Activated CD4-positive, alpha-beta T cell treated with anti-CD3 and anti-CD28 coated beads, Interleukin-2, amount 10 ng/mL, durations not matched to agents 7 days and 5 days (primary cell): ENCODE results near the gene BRINP3. TPM values are rescaled to one million over a fixed set of nuclear protein-coding genes. Genes with fewer than 3 reads are reported as not detected.
"Not testable (repeated sequence)": the region's sequence is repeated elsewhere in the genome, so short reads cannot be mapped to it uniquely, and the experiment has no call there.

Experiments
- CTCF ChIA-PET: fragments of 350-600 bp; sonication (Branson Sonifier 250); formaldehyde crosslinking; loops from one replicate; lab custom pipeline; 2021; ENCODE audit warnings: antibody characterized with exemption; lab: Charles Lee
- POLR2A ChIA-PET: fragments of 350-600 bp; sonication (Branson Sonifier 250); formaldehyde crosslinking; loops from one replicate; lab custom pipeline; 2021; ENCODE audit warnings: antibody characterized with exemption; lab: Charles Lee
- DNase-seq: peaks from one replicate; pipeline ENCODE4 v3.0.0-alpha.2; 2020
- H3K27ac Mint-ChIP-seq: one replicate; pipeline ENCODE4 v1.8.0; 2021; ENCODE audit warnings: mild to moderate bottlenecking, moderate library complexity, mixed read lengths
- H3K27me3 Mint-ChIP-seq: one replicate; pipeline ENCODE4 v1.8.0; 2021; ENCODE audit warnings: mixed read lengths
- H3K36me3 Mint-ChIP-seq: one replicate; pipeline ENCODE4 v1.8.0; 2021; ENCODE audit warnings: low read depth, mixed read lengths
- H3K4me1 Mint-ChIP-seq: one replicate; pipeline ENCODE4 v1.8.0; 2021; ENCODE audit warnings: mixed read lengths
- H3K4me3 Mint-ChIP-seq: one replicate; pipeline ENCODE4 v1.8.0; 2021; ENCODE audit warnings: mild to moderate bottlenecking, moderate library complexity, mixed read lengths
- H3K9me3 Mint-ChIP-seq: one replicate; pipeline ENCODE4 v1.8.0; 2021; ENCODE audit warnings: mixed read lengths
- total RNA-seq, 2 experiments: library from RNA; stranded (reverse); gene quantifications; one replicate each; pipeline ENCODE4 v1.2.3, GENCODE V29; 2021

The BRINP3 gene
- total RNA-seq, result not detected

DNA sequence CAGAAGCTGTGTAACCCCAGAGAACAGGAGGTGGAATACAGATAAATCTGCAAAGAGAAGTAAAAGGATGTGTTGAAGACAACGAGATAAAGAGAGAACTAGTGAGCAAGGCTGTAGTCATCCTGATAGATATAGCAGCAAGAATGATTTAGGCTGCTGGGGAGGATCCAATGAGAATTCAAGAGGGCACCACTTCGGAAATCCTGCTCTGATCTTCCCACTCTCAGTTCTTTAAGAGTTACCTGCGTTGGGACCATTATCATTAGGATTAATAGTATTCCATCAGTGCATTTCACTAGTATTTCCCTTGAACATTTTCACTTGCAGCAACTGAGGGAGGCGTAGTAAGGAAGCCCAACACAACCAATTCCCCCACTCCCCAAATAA lies at the start of gene BRINP3:
TSS of gene BRINP3 (minus strand) at position 103 of the 387 bp plus-strand sequence.
- POLR2A ChIA-PET, result no interaction called here
- Mint-ChIP-seq H3K36me3 (no peaks in the 10 kb centered on the region), H3K9me3 (no peaks in the 10 kb centered on the region), H3K4me1 (peaks cover 4% of the 10 kb centered on the region), H3K27me3 (peaks cover 30% of the 10 kb centered on the region), H3K27ac (no peak within 1 kb of the TSS), H3K4me3 (no peak within 1 kb of the TSS)
- DNase-seq, result no peak
- CTCF ChIA-PET, result no interaction called here

DNA sequence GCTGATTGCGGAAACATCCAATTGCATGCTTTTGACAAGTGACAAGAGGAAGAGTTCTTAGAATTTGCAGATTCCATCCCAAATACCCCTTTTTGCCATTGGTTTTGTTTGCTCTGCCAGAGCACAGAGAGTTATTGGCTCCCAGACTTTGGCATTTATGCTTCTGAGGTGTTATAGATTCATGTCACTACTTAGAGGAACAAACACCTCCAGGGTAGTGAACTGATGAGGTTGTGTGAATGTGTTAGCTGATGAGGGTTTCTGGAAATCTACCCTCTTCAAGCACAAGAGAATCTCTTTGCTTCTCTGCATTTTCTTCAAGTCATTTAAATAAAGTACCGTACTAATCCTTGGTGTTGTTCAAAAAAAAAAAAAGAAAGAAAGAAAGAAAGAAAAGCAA lies 33.9 kb upstream of the BRINP3 start:
- CTCF ChIA-PET, result no interaction called here
- H3K27me3 Mint-ChIP-seq, result no peaks in the 10 kb centered on the region
- POLR2A ChIA-PET, result no interaction called here

DNA sequence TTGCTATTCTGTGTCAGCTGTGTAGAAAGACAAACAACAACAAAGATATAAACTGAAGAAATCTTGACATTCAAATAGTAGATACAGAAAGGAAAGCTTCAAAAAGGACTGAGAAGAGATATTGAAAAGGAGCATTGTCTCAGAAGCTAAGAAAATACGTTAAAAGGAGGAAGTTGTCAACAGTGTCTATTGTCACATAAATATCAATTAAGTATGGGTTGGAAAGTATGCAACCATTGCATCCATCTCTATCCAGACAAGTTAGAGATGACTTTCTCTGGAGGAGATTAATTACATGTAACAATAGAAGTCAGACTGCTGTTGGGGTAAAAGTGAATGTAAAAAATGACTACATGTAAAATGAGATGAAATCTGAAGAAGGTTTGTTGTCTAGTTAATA lies 29.7 kb upstream of the BRINP3 start:
- H3K27ac Mint-ChIP-seq, result no peak overlapping the region
- DNase-seq, result no peak
- H3K9me3 Mint-ChIP-seq, result peaks cover 12% of the 10 kb centered on the region
- ChIA-PET CTCF (no interaction called here), POLR2A (no interaction called here)
- H3K4me3 Mint-ChIP-seq, result no peak overlapping the region
- no peaks in the 10 kb centered on the region for H3K36me3 Mint-ChIP-seq
- H3K4me1 Mint-ChIP-seq, result no peaks in the 10 kb centered on the region
- H3K27me3 Mint-ChIP-seq, result no peaks in the 10 kb centered on the region

More for the DNA sequence above, 33.9 kb upstream of the BRINP3 start:
- Mint-ChIP-seq H3K9me3 (peaks cover 3% of the 10 kb centered on the region), H3K4me1 (no peaks in the 10 kb centered on the region), H3K27ac (no peak overlapping the region), H3K4me3 (no peak overlapping the region), H3K36me3 (no peaks in the 10 kb centered on the region)
- no peak for DNase-seq

DNA sequence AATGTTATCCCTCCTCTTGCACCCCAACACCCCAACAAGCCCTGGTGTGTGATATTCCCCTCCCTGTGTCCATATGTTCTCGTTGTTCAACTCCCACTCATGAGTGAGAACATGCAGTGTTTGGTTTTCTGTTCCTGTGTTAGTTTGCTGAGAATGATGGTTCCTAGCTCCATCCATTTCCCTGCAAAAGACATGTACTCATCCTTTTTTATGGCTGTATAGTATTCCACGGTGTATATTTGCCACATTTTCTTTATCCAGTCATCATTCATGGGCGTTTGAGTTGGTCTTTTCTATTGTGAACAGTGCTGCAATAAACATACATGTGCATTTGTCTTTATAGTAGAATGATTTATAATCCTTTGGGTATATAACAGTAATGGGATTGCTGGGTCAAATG lies 26.9 kb upstream of the BRINP3 start:
- DNase-seq, H3K27me3 Mint-ChIP-seq, H3K36me3 Mint-ChIP-seq, POLR2A ChIA-PET, H3K4me1 Mint-ChIP-seq, CTCF ChIA-PET, H3K4me3 Mint-ChIP-seq, H3K27ac Mint-ChIP-seq: not testable (repeated sequence)
- H3K9me3 Mint-ChIP-seq, result peaks cover 12% of the 10 kb centered on the region

DNA sequence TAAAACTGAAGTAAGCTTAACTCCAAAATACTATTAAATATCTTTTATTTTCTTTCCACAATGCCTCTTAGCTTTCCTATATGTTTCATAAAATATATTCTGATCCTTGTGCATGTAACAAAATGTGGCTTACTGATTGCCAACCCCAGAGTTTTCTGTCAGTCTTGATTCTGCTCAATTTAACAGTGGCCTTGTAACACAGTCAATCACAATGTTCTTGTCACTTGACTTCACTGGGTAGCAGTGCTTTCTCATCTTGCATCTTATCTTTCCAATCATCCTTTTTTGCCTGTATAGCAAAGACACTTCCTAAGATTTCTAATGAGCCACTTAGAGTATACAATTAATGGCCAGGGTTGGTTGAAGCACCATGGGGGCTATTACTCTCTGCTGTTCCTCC lies 19.9 kb upstream of the BRINP3 start:
- DNase-seq, result no peak
- no peak overlapping the region for H3K27ac Mint-ChIP-seq
- H3K36me3 Mint-ChIP-seq, result no peaks in the 10 kb centered on the region
- POLR2A ChIA-PET, result no interaction called here
- H3K9me3 Mint-ChIP-seq, result no peaks in the 10 kb centered on the region
- H3K27me3 Mint-ChIP-seq, result no peaks in the 10 kb centered on the region
- CTCF ChIA-PET, result no interaction called here
- no peaks in the 10 kb centered on the region for H3K4me1 Mint-ChIP-seq
- no peak overlapping the region for H3K4me3 Mint-ChIP-seq

DNA sequence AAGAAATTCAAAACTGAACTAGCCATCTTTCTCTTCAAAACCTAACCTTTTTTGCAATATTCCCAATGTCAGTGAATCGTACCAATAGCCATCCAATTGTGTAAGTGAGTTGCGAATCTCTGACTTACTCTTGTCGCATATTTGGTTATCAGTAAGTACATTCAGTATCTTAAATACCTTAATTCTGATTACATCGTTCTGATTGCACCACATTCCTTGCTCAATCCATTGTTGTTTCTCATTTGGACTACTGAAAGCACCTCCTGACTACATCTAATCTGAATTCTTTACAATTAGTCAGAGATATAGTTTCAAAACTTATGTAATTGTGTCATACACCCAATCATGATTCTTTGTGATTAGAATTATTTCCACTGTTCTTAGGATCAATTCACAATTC lies 16.8 kb upstream of the BRINP3 start:
- ChIA-PET POLR2A (no interaction called here), CTCF (no interaction called here)
- no peak overlapping the region for H3K27ac Mint-ChIP-seq
- H3K27me3 Mint-ChIP-seq, result no peaks in the 10 kb centered on the region
- no peaks in the 10 kb centered on the region for H3K4me1 Mint-ChIP-seq
- H3K36me3 Mint-ChIP-seq, result no peaks in the 10 kb centered on the region
- DNase-seq, result no peak
- no peaks in the 10 kb centered on the region for H3K9me3 Mint-ChIP-seq
- no peak overlapping the region for H3K4me3 Mint-ChIP-seq

DNA sequence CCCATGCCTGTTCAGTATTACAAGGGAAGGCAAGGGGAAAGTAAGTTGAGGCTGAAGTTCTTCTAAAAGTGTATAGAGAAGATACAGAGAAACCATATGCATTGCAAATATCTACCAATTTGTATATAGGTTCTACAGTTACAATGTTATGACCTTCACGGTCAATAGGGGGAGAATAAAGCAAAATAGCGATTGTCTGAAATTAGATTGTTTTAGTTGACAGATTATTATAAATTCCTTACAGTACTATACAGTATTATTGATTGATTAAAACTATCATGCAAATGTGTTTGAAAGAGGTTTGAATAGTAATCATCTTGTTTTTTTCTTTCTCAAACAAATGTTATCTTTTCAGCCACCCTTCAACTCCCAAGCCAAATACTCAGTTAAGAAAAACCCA lies 13.7 kb upstream of the BRINP3 start:
- no peaks in the 10 kb centered on the region for H3K36me3 Mint-ChIP-seq
- H3K27ac Mint-ChIP-seq, result no peak overlapping the region
- H3K4me1 Mint-ChIP-seq, result no peaks in the 10 kb centered on the region
- POLR2A ChIA-PET, result no interaction called here
- no peaks in the 10 kb centered on the region for H3K27me3 Mint-ChIP-seq
- CTCF ChIA-PET, result no interaction called here
- no peak overlapping the region for H3K4me3 Mint-ChIP-seq
- no peak for DNase-seq
- H3K9me3 Mint-ChIP-seq, result no peaks in the 10 kb centered on the region

DNA sequence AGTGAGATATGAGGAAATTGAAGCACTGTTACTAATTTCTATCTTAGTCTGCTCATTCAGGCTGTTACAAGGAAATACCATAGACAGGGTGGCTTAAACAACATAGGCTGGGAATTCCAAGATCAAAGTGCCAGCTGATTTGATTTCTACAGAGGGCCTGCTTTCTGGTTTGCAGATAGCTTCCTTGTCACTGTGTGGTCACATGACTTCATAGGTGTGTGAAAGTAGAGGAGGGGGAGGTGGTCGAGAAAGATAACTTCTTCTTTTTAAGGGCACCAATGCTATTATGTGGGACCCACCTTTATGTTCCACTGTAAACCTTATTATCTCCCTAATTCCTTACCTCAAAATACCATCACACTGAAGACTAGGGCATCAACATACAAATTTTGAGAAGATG lies 6.4 kb upstream of the BRINP3 start:
- H3K4me1 Mint-ChIP-seq, result no peaks in the 10 kb centered on the region
- no peak overlapping the region for H3K27ac Mint-ChIP-seq
- H3K4me3 Mint-ChIP-seq, result no peak overlapping the region
- H3K27me3 Mint-ChIP-seq, result peaks cover 1% of the 10 kb centered on the region
- no peaks in the 10 kb centered on the region for H3K9me3 Mint-ChIP-seq
- no peaks in the 10 kb centered on the region for H3K36me3 Mint-ChIP-seq
- ChIA-PET CTCF (no interaction called here), POLR2A (no interaction called here)
- no peak for DNase-seq

DNA sequence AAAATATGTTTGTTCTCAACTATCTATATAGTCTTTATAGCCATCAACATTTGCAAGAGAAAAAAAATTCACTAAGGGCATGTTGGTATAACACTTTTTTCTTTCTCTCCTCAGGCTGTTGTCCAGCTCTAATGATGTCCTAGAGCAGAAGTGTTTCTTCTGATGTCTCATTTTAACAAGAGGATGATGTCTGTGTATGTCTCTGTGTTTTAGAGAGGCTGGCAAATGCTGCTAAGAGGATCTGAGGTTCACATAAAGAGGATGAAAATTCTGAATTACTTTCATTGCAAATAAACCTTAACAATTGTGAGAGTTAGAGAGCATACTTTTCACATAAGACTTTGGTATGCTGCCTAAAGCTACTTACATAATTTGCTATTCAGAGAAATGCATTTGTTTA lies 2.6 kb upstream of the BRINP3 start:
- POLR2A ChIA-PET, result no interaction called here
- Mint-ChIP-seq H3K9me3 (no peaks in the 10 kb centered on the region), H3K27me3 (peaks cover 30% of the 10 kb centered on the region), H3K27ac (no peak overlapping the region), H3K4me3 (no peak overlapping the region), H3K36me3 (no peaks in the 10 kb centered on the region), H3K4me1 (peaks cover 4% of the 10 kb centered on the region)
- CTCF ChIA-PET, result interaction anchor here (0.7 kb wide), 1 partner anchor 237 kb away, joined by 3 read pairs; no protein-coding TSS in a partner anchor
- no peak for DNase-seq

DNA sequence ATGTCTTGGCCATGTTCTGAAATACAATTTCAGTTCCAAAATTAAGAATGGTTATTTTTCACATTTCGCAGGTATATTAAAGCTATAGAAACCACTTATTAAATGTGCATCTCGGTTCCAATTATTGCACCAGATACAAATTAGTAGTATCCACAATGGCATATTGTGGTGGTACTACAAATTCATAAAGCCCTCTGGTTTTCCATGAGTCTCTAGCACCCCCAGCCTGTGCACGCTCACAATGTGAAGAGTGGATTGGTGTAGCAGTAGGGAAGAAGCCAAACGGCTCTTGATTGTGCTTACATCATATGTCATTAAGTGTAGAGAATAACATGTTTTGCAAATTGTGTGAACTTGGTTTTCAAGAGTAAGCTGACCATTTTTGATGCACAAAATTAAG lies 1.9 kb upstream of the BRINP3 start:
- Mint-ChIP-seq H3K27me3 (peaks cover 30% of the 10 kb centered on the region), H3K9me3 (no peaks in the 10 kb centered on the region), H3K36me3 (no peaks in the 10 kb centered on the region), H3K4me1 (peaks cover 4% of the 10 kb centered on the region), H3K27ac (no peak overlapping the region), H3K4me3 (no peak overlapping the region)
- no peak for DNase-seq
- ChIA-PET POLR2A (no interaction called here), CTCF (no interaction called here)

DNA sequence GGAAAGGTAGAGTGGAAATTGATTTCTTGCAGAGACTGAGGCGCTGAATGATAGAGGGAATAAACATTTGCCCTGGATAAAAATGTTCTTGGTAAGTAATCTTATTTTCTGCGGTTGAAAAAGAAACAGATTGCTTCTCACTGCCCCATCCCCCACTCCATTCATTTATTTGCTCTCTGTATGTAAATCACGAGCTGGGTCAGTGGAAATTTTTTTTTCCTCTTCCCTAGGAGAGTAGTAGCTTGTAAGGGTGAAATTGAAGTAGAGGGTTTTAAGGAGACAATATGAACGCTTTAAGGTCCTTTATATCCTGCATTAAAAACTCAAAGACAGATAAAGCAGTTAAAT lies 1.4 kb upstream of the BRINP3 start:
- Mint-ChIP-seq H3K9me3 (no peaks in the 10 kb centered on the region), H3K4me3 (no peak overlapping the region), H3K4me1 (peaks cover 4% of the 10 kb centered on the region), H3K27ac (no peak overlapping the region), H3K36me3 (no peaks in the 10 kb centered on the region), H3K27me3 (peaks cover 30% of the 10 kb centered on the region)
- no peak for DNase-seq
- CTCF ChIA-PET, result no interaction called here
- POLR2A ChIA-PET, result no interaction called here

DNA sequence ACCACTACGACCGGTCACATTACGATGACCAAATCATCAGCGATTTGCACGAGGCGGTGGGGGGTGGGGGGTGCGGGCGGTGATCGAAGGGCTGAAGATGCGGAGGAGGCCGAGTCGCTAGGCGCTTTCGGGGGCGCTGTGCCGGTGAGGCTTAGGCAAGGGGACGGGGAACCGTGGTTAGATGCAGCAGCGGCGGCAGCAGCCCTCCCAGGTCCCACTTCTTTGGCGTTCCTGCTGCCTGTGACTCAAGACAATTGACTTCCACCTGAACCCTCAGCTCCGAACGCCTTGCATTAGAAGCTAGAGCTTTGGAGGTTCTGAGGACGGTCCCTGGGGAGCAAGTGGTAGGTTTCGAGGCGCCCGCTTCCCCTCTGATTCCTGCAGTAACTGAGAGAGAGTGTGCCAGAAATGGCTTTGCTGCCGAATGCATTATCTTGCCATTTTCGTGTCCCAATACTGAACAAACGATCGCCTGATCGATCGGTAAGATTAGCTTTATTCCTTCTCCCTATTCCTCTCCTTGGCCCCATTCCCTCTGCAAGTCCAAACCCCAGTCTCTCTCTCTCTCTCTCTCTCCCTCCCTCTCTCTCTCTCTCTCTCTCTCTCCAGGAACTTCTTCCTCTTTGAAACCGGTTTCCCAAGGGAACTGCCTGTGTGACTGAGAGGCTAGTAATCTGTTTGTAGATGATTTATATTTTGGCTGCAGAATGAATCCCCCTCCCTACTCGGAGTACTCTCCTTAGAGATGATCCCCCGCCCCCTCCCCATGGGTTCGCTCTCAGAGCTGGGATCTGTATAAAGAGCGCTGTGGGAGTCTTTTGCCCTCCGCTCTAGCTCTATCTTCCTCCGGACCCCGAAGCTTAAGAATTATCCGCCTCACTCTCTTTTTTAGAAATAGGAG lies 735 bp upstream of the BRINP3 start:
- POLR2A ChIA-PET, result no interaction called here
- no peak overlapping the region for H3K4me3 Mint-ChIP-seq
- H3K27me3 Mint-ChIP-seq, result peaks cover 30% of the 10 kb centered on the region
- H3K4me1 Mint-ChIP-seq, result peaks cover 4% of the 10 kb centered on the region
- H3K9me3 Mint-ChIP-seq, result no peaks in the 10 kb centered on the region
- H3K36me3 Mint-ChIP-seq, result no peaks in the 10 kb centered on the region
- H3K27ac Mint-ChIP-seq, result no peak overlapping the region
- no peak for DNase-seq
- CTCF ChIA-PET, result no interaction called here

DNA sequence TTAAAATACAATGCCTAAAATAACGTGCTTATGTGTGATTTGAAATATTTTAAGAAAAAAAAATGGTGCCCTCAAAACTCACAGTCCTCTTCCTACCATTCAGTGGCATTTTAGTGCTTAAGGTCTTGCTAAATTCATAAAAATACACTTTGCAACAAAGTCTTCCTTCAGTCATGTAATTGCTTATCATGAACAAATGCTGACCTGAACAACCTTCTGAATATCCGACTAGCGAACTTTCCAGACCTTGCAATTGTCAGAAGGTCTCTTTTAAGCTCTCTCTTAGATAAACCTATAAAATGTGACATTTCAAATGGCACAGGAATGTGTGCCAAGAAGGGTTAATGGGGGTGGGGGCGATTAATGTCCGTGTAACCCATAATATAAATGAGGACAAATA lies 858 bp downstream of the BRINP3 start:
- Mint-ChIP-seq H3K36me3 (no peaks in the 10 kb centered on the region), H3K9me3 (no peaks in the 10 kb centered on the region), H3K27me3 (peaks cover 30% of the 10 kb centered on the region), H3K27ac (no peak overlapping the region), H3K4me1 (peaks cover 4% of the 10 kb centered on the region), H3K4me3 (no peak overlapping the region)
- DNase-seq, result no peak
- POLR2A ChIA-PET, result no interaction called here
- CTCF ChIA-PET, result no interaction called here

DNA sequence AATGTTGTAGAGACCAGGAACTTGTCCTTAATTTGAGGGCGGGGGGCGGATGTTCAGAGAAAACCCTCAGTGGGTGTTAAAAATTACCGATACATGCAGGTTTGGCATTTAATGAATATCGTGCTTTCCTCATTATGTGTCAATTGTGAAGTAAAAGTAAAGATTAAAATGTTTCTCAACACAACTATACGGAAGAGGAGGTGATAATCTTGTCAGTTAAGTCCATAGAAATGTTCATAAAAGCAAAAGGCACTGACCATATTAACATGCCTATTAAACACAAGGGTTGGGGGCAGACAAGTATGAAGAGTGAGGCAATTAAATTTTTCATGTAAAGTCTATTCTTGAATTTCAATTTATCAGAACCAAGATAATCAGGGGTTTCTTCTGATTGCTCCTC lies 1.3 kb downstream of the BRINP3 start:
- DNase-seq, result no peak
- Mint-ChIP-seq H3K36me3 (no peaks in the 10 kb centered on the region), H3K4me3 (no peak overlapping the region), H3K27ac (no peak overlapping the region), H3K4me1 (peaks cover 4% of the 10 kb centered on the region), H3K9me3 (no peaks in the 10 kb centered on the region), H3K27me3 (peaks cover 30% of the 10 kb centered on the region)
- POLR2A ChIA-PET, result no interaction called here
- CTCF ChIA-PET, result no interaction called here
